Aortic smooth muscle cell (primary cell): ENCODE data around the gene MIPEP. TPM values are rescaled to one million over a fixed set of nuclear protein-coding genes. Genes with fewer than 3 reads are reported as not detected.

Experiments used
- total RNA-seq: library from RNA; depleted of rRNA; stranded (reverse); fragments of >200 nt; gene quantifications from 2 replicates; pipeline ENCODE4 v1.2.3, GENCODE V29; 2014

Gene MIPEP
- 12.9 and 17.3 TPM in 2 replicates for total RNA-seq

DNA sequence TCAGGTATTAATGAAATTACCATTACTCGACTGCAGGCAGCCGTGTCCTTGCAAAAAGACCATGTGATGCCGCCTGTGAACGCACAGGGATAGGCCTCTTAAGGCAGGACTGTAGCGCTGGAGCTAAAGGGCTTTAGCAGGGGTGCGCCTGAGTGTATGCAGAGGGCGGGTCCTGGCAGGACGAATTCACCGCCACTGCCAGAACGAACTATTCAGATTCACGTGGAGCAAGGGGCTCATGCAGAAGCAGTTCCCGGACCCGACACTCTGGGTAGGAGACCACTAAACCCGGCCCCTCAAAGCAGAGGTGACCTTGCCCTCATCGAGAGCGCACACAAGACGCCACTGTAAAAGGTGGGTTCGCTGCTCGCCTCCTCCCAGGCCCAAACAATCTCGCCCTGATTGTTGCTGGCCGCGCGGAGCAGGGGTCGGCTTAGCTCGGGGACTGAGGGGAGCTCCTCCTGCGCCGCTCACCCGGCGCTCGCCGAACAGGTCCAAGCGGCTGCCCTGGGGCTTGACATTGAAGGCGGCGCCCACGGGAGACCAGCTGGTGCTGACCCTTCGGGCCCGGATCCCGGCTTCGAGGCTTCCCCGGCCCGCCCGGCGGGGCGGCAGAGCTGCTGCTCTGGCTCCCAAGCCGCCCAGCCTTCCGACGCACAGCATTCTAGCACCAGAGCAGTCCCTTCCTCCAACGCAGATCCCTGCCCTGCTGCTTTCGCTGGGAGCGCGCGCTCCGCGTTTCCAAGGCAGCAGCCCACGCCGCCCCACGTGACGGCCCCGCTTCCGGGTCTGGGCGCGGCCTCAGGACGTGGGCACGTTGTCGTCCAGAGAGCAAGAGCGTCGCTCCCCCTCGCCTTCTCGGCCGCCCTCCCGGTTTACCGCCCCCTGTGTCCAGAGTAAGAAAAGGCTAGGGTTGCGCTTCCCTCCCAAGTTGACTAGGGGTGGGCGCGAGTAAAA, at the start of gene MIPEP:
TSS of gene MIPEP (minus strand) at position 743 of the 957 bp plus-strand sequence. CDS start at position 663, 80 bp downstream.

DNA sequence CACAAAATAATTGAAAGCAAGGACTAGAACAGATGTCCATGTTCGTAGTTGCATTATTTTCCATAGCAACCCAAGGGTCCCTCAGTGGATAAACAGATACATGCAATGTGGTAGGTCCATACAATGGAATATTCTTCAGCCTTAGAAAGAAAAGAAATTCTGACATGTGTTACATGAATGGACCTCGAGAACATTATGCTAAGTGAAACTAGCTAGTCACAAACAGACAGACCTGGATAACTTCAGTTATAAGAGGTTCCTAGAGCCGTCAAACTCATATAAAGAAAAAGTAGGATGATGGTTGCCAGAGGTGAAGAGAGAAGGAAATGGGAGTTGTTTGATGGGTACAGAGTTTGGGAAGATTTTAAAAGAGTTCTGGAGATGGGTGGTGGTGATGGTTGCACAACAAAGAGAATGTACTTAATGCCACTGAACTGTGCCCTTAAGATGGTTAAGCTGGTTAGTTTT, 8.3 kb upstream of the MIPEP start, which contains the start of gene C1QTNF9B:
TSS of gene C1QTNF9B (minus strand) at position 51 of the 468 bp plus-strand sequence.

Other genes starting within 250 kb of the MIPEP start
- not detected in 2 replicates for gene C1QTNF9B, start 8.1 kb upstream of the MIPEP start, total RNA-seq